Retina (tissue), 1 donor: Measurements from ENCODE around the gene MIB1.

ENCODE experiments used
- DNase-seq: peaks from one replicate; pipeline ENCODE4 v3.0.0-alpha.2; 2016

Gene MIB1

DNA sequence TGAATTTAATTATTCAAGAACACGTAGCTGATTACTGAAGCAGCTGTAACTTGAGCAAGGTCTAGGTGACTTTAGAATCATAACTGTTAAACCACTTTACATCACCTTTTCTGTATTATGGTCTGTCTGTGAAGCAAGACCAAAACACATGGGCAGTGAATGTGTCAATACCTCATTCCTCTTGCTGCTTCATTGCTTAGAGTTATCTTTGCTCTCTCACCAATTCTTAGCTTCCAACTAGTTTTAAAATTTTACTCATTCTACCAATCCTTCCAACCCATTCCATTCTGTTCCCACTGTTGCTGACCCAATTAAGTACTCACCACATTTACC, 80.2 kb downstream of the MIB1 start:
- no peak for DNase-seq

GRCh38 chr18:21823848-21824247, 83.3 kb downstream of the MIB1 start:
- no peak for DNase-seq

DNA sequence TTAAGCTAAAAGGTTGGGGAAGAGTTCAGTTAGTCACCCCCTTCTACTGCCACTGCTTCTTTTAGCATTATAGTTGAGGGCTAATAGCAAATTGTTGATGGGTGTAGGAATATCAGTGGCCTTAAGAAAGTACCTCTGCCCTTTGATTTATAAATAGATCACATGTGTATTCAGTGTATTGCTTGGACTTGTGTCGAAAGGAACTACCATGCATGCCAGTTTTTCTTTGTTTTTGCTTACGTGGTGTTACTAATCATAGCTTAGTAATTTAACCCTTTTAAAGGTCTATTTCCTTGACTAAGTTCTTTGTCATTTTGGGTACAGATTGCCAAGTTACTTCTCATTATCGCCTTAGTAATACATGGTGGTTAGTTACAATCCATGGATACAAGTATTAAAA, 85.6 kb downstream of the MIB1 start:
- no peak for DNase-seq

- no peak for DNase-seq
Measured at GRCh38 chr18:21826641-21827302, 86.2 kb downstream of the MIB1 start.

- DNase-seq = no peak
Measured at GRCh38 chr18:21830532-21830931, 89.9 kb downstream of the MIB1 start.

DNA sequence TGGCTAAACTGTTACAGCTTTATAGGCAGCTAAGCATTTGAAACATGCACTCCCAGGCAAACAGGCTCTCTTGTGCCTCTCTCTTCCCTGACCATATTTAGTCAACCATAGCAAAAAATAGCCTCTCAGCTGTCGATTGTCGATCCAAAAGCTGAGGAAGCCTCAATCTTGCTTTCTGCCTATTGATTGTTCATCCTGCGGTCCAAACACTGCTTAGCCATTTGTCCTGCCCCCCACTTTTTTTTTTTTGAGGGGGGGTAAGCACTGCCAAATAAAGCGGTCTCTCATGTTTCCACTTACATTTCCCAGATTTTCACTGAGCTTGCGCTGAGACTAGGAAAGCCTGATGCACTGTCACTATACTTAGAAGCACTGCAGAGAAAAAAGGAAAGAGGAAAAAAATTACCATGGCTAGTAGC, 90.8 kb downstream of the MIB1 start:
- DNase-seq = peak; percentile 6

DNA sequence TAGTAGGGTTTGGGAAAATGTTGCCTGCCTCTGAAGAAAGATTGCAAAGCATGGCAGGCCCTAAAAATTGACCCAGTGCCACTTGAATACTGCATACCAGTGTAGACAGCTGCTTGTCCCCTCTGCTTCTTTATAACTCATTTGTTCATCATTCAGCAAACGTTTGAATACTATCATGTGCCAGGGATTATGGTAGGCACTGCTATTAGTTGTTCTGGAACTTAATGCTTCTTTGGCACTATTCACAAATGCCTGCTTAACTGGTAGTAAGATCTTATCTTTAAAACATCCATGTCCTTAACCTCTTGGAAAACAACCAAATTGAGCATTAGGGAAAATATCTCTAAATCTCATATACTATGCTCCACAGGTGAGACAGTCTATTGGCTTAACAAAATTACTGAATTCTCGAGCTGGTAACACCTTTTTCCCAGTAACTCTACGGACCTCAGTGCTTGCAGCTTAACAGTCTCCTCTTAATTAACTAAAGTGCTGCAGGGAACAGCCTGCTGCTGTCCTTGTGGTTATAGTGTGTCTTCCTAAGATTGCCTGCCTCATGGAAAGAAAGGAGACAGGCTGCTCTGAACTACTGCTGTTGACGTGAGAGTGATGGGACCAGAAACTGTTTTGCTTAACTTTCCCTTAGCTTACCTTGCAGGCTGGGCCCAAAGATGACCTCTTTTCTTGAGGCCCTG, 93.2 kb downstream of the MIB1 start:
- DNase-seq = no peak

DNA sequence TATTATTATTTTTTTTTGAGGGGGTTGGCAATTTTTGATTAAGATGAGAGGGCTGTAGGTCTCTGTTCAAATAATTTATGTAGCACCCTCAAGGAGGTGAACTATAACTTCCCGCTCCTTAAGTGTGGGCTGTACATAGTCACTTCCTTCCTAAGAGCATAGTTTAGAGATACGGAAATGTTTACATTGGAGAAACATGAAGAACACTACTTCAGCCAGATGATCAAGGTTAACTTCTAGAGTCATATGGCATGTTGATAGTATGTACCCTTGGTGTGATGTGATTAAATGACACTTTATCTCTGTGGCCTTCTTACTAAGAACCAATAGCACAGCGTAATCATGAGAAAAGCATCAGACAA, 93.7 kb downstream of the MIB1 start:
- no peak for DNase-seq

DNA sequence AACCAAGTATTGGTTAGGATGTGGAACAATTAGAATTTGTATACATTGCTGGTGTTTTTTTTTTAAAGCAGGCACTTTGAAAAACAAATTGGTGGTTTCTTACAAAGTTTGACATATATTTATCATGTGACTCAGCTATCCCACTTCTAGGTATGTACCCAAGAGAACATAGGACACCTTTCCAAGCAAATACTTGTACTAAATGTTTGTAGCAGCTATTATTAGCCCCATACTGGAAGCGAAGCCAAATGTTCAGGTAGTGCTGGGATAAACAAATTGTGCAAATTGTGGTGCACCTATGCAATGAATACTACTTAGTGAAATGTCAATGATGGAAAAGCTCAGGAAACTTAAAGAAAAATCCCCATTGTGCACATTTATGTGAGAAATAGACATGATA, 101.0 kb downstream of the MIB1 start:
- no peak for DNase-seq

DNA sequence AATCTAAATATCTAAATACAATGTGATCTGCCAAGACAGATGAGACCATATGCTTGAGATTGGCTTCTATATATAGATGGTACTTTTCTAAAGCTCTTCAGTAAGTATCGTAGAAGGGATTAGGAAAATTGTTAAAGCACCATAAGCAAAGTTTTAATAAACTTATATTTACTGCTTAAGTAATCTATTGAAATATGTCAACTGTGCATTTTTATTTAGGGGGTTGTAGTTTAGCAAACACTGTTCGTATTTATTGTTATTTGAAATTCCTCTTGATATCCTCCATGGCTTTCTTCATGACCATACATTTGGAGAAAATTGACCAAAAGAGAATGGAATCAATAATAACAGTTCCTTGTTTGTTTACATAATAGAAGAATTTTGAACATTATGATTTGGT, 102.7 kb downstream of the MIB1 start:
- no peak for DNase-seq

GRCh38 chr18:21851327-21851961, 110.9 kb downstream of the MIB1 start:
- DNase-seq = no peak

GRCh38 chr18:21853016-21853415, 112.4 kb downstream of the MIB1 start:
- no peak for DNase-seq

DNA sequence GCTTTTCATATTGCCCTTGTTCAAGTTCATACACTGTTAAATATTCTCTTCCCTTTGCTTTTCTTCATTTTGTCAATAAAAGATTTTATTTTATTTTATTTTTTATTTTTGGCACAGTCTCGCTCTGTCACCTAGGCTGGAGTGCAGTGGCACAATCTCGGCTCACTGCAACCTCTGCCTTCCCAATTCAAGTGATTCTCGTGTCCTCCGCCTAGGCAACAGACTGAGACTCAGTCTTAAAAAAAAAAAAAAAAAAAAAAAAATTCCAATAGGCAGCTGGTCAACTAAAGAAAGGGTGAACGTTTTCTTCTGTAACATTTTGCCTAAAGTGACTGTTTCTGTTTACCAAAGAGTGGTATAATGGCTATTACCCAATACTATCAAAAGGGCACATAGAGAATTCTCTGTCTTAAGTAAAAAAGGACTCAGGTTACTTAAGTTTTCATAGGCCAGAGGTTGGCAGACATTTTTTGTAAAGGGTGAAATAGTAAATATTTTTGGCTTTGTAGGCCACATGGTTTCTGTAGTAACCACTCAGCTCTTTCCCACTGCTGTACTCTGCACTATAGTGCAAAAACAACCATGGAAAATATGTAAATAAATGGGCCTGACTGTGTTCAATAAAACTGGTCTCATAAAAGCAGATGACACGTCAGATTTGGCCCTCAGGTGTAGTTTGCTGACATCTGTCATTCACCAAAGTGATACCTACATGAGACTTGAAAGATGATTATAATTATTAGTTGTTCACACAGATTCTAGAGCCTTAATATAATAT, 113.4 kb downstream of the MIB1 start:
- no peak for DNase-seq

GRCh38 chr18:21855432-21855831, 114.8 kb downstream of the MIB1 start:
- DNase-seq = no peak

- no peak for DNase-seq
Measured at GRCh38 chr18:21857871-21858270, 117.3 kb downstream of the MIB1 start.

- DNase-seq = no peak
Measured at GRCh38 chr18:21858544-21858943, 118.0 kb downstream of the MIB1 start.

- no peak for DNase-seq
Measured at GRCh38 chr18:21864386-21864785, 123.8 kb downstream of the MIB1 start.

GRCh38 chr18:21865043-21865442, 124.5 kb downstream of the MIB1 start:
- no peak for DNase-seq

- no peak for DNase-seq
Measured at GRCh38 chr18:21868770-21869169, 128.2 kb downstream of the MIB1 start.

- DNase-seq = no peak
Measured at GRCh38 chr18:21889570-21889969, 149.0 kb downstream of the MIB1 start.

GRCh38 chr18:21894619-21895367, 154.2 kb downstream of the MIB1 start:
- no peak for DNase-seq

- DNase-seq = peak; percentile 16
Measured at GRCh38 chr18:21896732-21897336, 156.2 kb downstream of the MIB1 start.

GRCh38 chr18:21897811-21898210, 157.2 kb downstream of the MIB1 start:
- DNase-seq = peak; percentile 52
